ENCODE results near the gene FOXP1. TPM values are rescaled to one million over a fixed set of nuclear protein-coding genes. Genes with fewer than 3 reads are reported as not detected.

The FOXP1 gene
- total RNA-seq, 1 experiment from 2014 or later = 75.3 TPM

GRCh38 chr3:70930066-70930465, 653.5 kb downstream of the FOXP1 start:
- H3K9me3 ChIP-seq (ENCODE audit: control insufficient read depth, low read depth, low read length) = no peaks in the 10 kb centered on the region
- H3T11ph ChIP-seq (ENCODE audit: low read length) = no peak overlapping the region

More at GRCh38 chr3:70930066-70930465, 653.5 kb downstream of the FOXP1 start:
- Mint-ChIP-seq H3K27ac (no peak overlapping the region), H3K27me3 (ENCODE audit: low read depth) (no peaks in the 10 kb centered on the region), H3K4me3 (no peak overlapping the region), H3K4me1 (no peaks in the 10 kb centered on the region), H3K9me3 (no peaks in the 10 kb centered on the region), H3K36me3 (ENCODE audit: insufficient read depth in 1 of 3, low read depth in 3 of 3) (no peaks in the 10 kb centered on the region)
- Histone ChIP-seq H2BK15ac (ENCODE audit: low read depth, low read length) (no peak overlapping the region), H2BK5ac (ENCODE audit: insufficient read length, low read length) (no peak overlapping the region), H3K18ac (ENCODE audit: insufficient read length, low read depth, low read length) (no peak overlapping the region), H2BK120ac (ENCODE audit: low read depth, low read length, poor library complexity, severe bottlenecking) (no peak overlapping the region), H3K4me1 (ENCODE audit: insufficient read depth, low read length) (no peaks in the 10 kb centered on the region), H2AK5ac (ENCODE audit: insufficient read length, low read length) (no peak overlapping the region), H3K4ac (ENCODE audit: low read depth, low read length) (no peak overlapping the region), H2BK12ac (ENCODE audit: insufficient read length, low read depth, low read length) (no peak overlapping the region), H2AFZ (ENCODE audit: low read length) (no peak overlapping the region), H3K23me2 (ENCODE audit: insufficient read length, low read depth, low read length, poor library complexity, severe bottlenecking) (no peaks in the 10 kb centered on the region), H3K14ac (ENCODE audit: insufficient read depth, low read length) (no peak overlapping the region), H4K20me1 (ENCODE audit: control insufficient read depth, insufficient read depth, insufficient read length) (no peaks in the 10 kb centered on the region), H4K5ac (ENCODE audit: insufficient read length, low read depth, low read length) (no peak overlapping the region), H3K79me2 (ENCODE audit: insufficient read depth, low read length) (no peaks in the 10 kb centered on the region), H4K91ac (ENCODE audit: insufficient read length, low read depth, low read length) (no peak overlapping the region), H3K23ac (ENCODE audit: insufficient read length, low read depth, low read length) (no peak overlapping the region), H3K79me1 (ENCODE audit: insufficient read depth, low read depth, low read length, poor library complexity, severe bottlenecking) (no peaks in the 10 kb centered on the region), H2BK20ac (ENCODE audit: low read depth, low read length, poor library complexity, severe bottlenecking) (no peak overlapping the region), H4K8ac (replicated peaks; ENCODE audit: insufficient read length, low read depth, low read length) (no peak overlapping the region), H3K27ac (ENCODE audit: insufficient read length, low read depth, low read length) (no peak overlapping the region), H3K27me3 (ENCODE audit: insufficient read depth, low read length) (no peaks in the 10 kb centered on the region), H3K56ac (ENCODE audit: insufficient read length, low read depth, low read length) (no peak overlapping the region), H3K9ac (ENCODE audit: extremely low read depth, insufficient read length, low read length) (no peak overlapping the region), H3K4me2 (ENCODE audit: insufficient read depth, insufficient read length, low read length) (no peak overlapping the region)
- no CpG with 5 or more reads among the region's 4 CpGs for WGBS (ENCODE audit: extremely low coverage, insufficient read length, low lambda C conversion rate)
- TF ChIP-seq, protein P1, sequence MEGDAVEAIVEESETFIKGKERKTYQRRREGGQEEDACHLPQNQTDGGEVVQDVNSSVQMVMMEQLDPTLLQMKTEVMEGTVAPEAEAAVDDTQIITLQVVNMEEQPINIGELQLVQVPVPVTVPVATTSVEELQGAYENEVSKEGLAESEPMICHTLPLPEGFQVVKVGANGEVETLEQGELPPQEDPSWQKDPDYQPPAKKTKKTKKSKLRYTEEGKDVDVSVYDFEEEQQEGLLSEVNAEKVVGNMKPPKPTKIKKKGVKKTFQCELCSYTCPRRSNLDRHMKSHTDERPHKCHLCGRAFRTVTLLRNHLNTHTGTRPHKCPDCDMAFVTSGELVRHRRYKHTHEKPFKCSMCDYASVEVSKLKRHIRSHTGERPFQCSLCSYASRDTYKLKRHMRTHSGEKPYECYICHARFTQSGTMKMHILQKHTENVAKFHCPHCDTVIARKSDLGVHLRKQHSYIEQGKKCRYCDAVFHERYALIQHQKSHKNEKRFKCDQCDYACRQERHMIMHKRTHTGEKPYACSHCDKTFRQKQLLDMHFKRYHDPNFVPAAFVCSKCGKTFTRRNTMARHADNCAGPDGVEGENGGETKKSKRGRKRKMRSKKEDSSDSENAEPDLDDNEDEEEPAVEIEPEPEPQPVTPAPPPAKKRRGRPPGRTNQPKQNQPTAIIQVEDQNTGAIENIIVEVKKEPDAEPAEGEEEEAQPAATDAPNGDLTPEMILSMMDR (conservative IDR thresholded peaks at IDR 0.05) = no peak
- no peak for DNase-seq

All from H9 (cell line).